Activated T-helper 1 cell treated with anti-CD3 and anti-CD28 coated beads, Interleukin-12 subunit alpha, Interleukin-12 subunit beta, Interleukin-2, Interleukin-4 antibody, amounts not matched to agents 30 ng/mL and 10 ng/mL and 1 ng/mL, durations not matched to agents 14 hours and 24 hours and 36 hours (primary cell): ENCODE results near the gene ITGBL1. TPM values are rescaled to one million over a fixed set of nuclear protein-coding genes. Genes with fewer than 3 reads are reported as not detected.

ENCODE experiments used
- DNase-seq: peaks from one replicate; pipeline ENCODE4 v3.0.0; 2021; ENCODE audit warnings: low spot score
- H3K27ac Mint-ChIP-seq: one replicate; pipeline ENCODE4 v1.8.0; 2021; ENCODE audit warnings: mild to moderate bottlenecking, mixed read lengths
- H3K27me3 Mint-ChIP-seq: one replicate; pipeline ENCODE4 v1.8.0; 2022; ENCODE audit warnings: mild to moderate bottlenecking, moderate library complexity, mixed read lengths; ENCODE audit not compliant: insufficient read depth
- H3K36me3 Mint-ChIP-seq: one replicate; pipeline ENCODE4 v1.8.0; 2021; ENCODE audit warnings: low read depth, mixed read lengths
- H3K4me1 Mint-ChIP-seq: one replicate; pipeline ENCODE4 v1.8.0; 2021; ENCODE audit warnings: low read depth, mixed read lengths
- H3K4me3 Mint-ChIP-seq: one replicate; pipeline ENCODE4 v1.8.0; 2021; ENCODE audit warnings: mild to moderate bottlenecking, moderate library complexity, mixed read lengths
- H3K9me3 Mint-ChIP-seq: one replicate; pipeline ENCODE4 v1.8.0; 2021; ENCODE audit warnings: mixed read lengths
- intact Hi-C: fragments of 100-400 bp; cut with micrococcal nuclease; formaldehyde crosslinking; loops from one replicate; pipeline ENCODE4 v1.15.1; 2024
- total RNA-seq: library from RNA; stranded (reverse); gene quantifications from 2 replicates; pipeline ENCODE4 v1.2.3, GENCODE V29; 2022

ITGBL1 gene
- total RNA-seq, 1 donor from 2014 or later, result not detected

- H3K4me1 Mint-ChIP-seq, result no peaks in the 10 kb centered on the region
- no peaks in the 10 kb centered on the region for H3K36me3 Mint-ChIP-seq
- peaks cover 2% of the 10 kb centered on the region for H3K27me3 Mint-ChIP-seq
- H3K27ac Mint-ChIP-seq, result no peak overlapping the region
- intact Hi-C loops, result no loop called here
- H3K9me3 Mint-ChIP-seq, result no peaks in the 10 kb centered on the region
- H3K4me3 Mint-ChIP-seq, result no peak overlapping the region
- DNase-seq, result no peak
Observed at GRCh38 chr13:101673360-101674105, 221.1 kb downstream of the ITGBL1 start.

- Mint-ChIP-seq H3K27ac (no peak overlapping the region), H3K36me3 (no peaks in the 10 kb centered on the region), H3K4me1 (no peaks in the 10 kb centered on the region), H3K9me3 (no peaks in the 10 kb centered on the region), H3K4me3 (no peak overlapping the region), H3K27me3 (peaks cover 3% of the 10 kb centered on the region)
- DNase-seq, result no peak
- intact Hi-C loops, result no loop called here
Observed at GRCh38 chr13:101681834-101682233, 229.4 kb downstream of the ITGBL1 start.

- no peak for DNase-seq
- Mint-ChIP-seq H3K36me3 (no peaks in the 10 kb centered on the region), H3K4me1 (no peaks in the 10 kb centered on the region), H3K4me3 (no peak overlapping the region), H3K27ac (no peak overlapping the region), H3K27me3 (peaks cover 3% of the 10 kb centered on the region), H3K9me3 (no peaks in the 10 kb centered on the region)
- intact Hi-C loops, result no loop called here
Observed at GRCh38 chr13:101686003-101686402, 233.5 kb downstream of the ITGBL1 start.

GRCh38 chr13:101690871-101691270 lies 238.4 kb downstream of the ITGBL1 start:
- no peaks in the 10 kb centered on the region for H3K9me3 Mint-ChIP-seq
- H3K36me3 Mint-ChIP-seq, result no peaks in the 10 kb centered on the region
- H3K4me1 Mint-ChIP-seq, result no peaks in the 10 kb centered on the region
- DNase-seq, result no peak
- intact Hi-C loops, result loop anchor here (10.0 kb wide), 1 partner anchor 56 kb away; no protein-coding TSS in a partner anchor
- no peak overlapping the region for H3K4me3 Mint-ChIP-seq
- H3K27me3 Mint-ChIP-seq, result peaks cover 4% of the 10 kb centered on the region
- no peak overlapping the region for H3K27ac Mint-ChIP-seq

- H3K27me3 Mint-ChIP-seq, result peaks cover 4% of the 10 kb centered on the region
- H3K9me3 Mint-ChIP-seq, result no peaks in the 10 kb centered on the region
- no peaks in the 10 kb centered on the region for H3K36me3 Mint-ChIP-seq
- H3K4me1 Mint-ChIP-seq, result no peaks in the 10 kb centered on the region
- DNase-seq, result no peak
- no peak overlapping the region for H3K4me3 Mint-ChIP-seq
- intact Hi-C loops, result loop anchor here (10.0 kb wide), 1 partner anchor 57 kb away; no protein-coding TSS in a partner anchor
- H3K27ac Mint-ChIP-seq, result no peak overlapping the region
Observed at GRCh38 chr13:101691341-101691860, 238.9 kb downstream of the ITGBL1 start.

- Mint-ChIP-seq H3K9me3 (no peaks in the 10 kb centered on the region), H3K27me3 (peaks cover 4% of the 10 kb centered on the region), H3K4me1 (no peaks in the 10 kb centered on the region), H3K27ac (no peak overlapping the region), H3K36me3 (no peaks in the 10 kb centered on the region), H3K4me3 (no peak overlapping the region)
- intact Hi-C loops, result loop anchor here (10.0 kb wide), 1 partner anchor 61 kb away; no protein-coding TSS in a partner anchor
- no peak for DNase-seq
Observed at GRCh38 chr13:101695870-101696516, 243.5 kb downstream of the ITGBL1 start.

- Mint-ChIP-seq H3K4me1 (no peaks in the 10 kb centered on the region), H3K27ac (no peak overlapping the region), H3K9me3 (no peaks in the 10 kb centered on the region), H3K4me3 (no peak overlapping the region), H3K27me3 (peaks cover 4% of the 10 kb centered on the region), H3K36me3 (no peaks in the 10 kb centered on the region)
- no peak for DNase-seq
- intact Hi-C loops, result loop anchor here (10.0 kb wide), 1 partner anchor 63 kb away; no protein-coding TSS in a partner anchor
Observed at GRCh38 chr13:101697745-101698144, 245.3 kb downstream of the ITGBL1 start.

DNA sequence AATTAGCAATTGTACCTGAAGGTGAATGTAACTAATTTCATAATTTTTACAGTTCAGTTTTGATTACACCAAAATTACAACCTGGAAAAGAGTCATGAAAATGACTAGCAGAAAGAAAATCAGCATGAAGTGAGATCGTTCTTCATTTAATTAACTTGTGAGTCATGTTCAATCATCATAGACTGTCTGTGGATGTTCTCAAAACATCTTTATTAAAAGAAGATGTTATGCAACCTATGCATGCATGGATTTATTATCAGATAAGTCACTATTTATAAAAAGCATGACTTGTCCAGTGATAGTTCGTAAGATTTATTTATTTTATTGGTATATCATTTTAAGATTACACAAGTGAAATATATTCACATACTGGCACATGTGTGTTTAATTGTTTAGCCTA lies 245.9 kb downstream of the ITGBL1 start:
- no peaks in the 10 kb centered on the region for H3K9me3 Mint-ChIP-seq

DNA sequence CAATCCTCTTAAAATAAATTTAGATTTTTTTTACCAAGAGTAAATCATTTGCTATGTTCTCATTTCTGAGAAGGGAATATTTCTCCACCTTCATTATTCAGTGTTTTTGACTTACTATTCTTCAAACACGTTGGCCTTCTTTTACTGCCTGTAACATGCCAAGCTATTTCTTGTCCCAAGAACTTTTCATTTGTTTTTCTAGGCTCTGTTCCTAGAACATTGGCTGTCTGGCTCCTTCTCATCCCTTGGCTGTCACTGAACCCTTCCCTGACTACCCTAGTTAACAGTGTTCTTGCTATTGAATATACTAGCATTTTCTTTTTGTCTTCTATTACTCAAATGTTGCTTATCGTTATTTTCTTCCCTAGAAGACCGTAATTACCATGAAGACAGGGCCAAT lies 248.1 kb downstream of the ITGBL1 start:
- DNase-seq, result no peak
- Mint-ChIP-seq H3K36me3 (no peaks in the 10 kb centered on the region), H3K4me1 (no peaks in the 10 kb centered on the region), H3K9me3 (no peaks in the 10 kb centered on the region), H3K4me3 (no peak overlapping the region), H3K27ac (no peak overlapping the region), H3K27me3 (no peaks in the 10 kb centered on the region)
- intact Hi-C loops, result no loop called here

More for the DNA sequence above, 245.9 kb downstream of the ITGBL1 start:
- no peaks in the 10 kb centered on the region for H3K36me3 Mint-ChIP-seq
- no peaks in the 10 kb centered on the region for H3K4me1 Mint-ChIP-seq
- no peak for DNase-seq
- H3K27me3 Mint-ChIP-seq, result peaks cover 4% of the 10 kb centered on the region
- no peak overlapping the region for H3K27ac Mint-ChIP-seq
- intact Hi-C loops, result loop anchor here (10.0 kb wide), 1 partner anchor 64 kb away; no protein-coding TSS in a partner anchor
- H3K4me3 Mint-ChIP-seq, result no peak overlapping the region

GRCh38 chr13:101703081-101703480 lies 250.6 kb downstream of the ITGBL1 start:
- no peak overlapping the region for H3K27ac Mint-ChIP-seq
- no peaks in the 10 kb centered on the region for H3K36me3 Mint-ChIP-seq
- H3K27me3 Mint-ChIP-seq, result peaks cover 1% of the 10 kb centered on the region
- DNase-seq, result no peak
- intact Hi-C loops, result no loop called here
- H3K9me3 Mint-ChIP-seq, result no peaks in the 10 kb centered on the region
- peaks cover 4% of the 10 kb centered on the region for H3K4me1 Mint-ChIP-seq
- no peak overlapping the region for H3K4me3 Mint-ChIP-seq

GRCh38 chr13:101703838-101704237 lies 251.4 kb downstream of the ITGBL1 start:
- Mint-ChIP-seq H3K4me3 (no peak overlapping the region), H3K27ac (no peak overlapping the region), H3K27me3 (peaks cover 1% of the 10 kb centered on the region), H3K4me1 (peaks cover 4% of the 10 kb centered on the region), H3K9me3 (no peaks in the 10 kb centered on the region), H3K36me3 (no peaks in the 10 kb centered on the region)
- intact Hi-C loops, result no loop called here
- no peak for DNase-seq

DNA sequence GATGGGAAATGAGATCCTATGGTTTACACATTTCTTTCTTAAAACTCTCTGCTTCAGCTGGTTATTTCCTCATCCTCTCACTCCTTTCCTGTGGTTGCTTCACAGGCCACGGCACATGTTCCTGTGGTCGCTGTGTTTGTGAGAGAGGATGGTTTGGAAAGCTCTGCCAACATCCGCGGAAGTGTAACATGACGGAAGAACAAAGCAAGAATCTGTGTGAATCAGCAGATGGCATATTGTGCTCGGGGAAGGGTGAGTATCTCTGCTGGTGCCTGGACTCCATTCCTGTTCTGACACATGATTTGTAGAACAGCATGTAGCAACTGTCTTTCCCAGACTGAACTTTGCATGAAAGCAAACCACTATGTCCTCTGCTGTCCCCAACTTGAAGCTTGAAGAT lies 254.2 kb downstream of the ITGBL1 start:
- H3K4me1 Mint-ChIP-seq, result peaks cover 4% of the 10 kb centered on the region
- DNase-seq, result no peak

GRCh38 chr13:101707659-101708058 lies 255.2 kb downstream of the ITGBL1 start:
- no peak overlapping the region for H3K27ac Mint-ChIP-seq
- no peak for DNase-seq

More for the DNA sequence above, 254.2 kb downstream of the ITGBL1 start:
- no peak overlapping the region for H3K4me3 Mint-ChIP-seq
- peaks cover 1% of the 10 kb centered on the region for H3K27me3 Mint-ChIP-seq
- no peaks in the 10 kb centered on the region for H3K36me3 Mint-ChIP-seq
- H3K27ac Mint-ChIP-seq, result no peak overlapping the region
- no peaks in the 10 kb centered on the region for H3K9me3 Mint-ChIP-seq
- intact Hi-C loops, result no loop called here

More at GRCh38 chr13:101707659-101708058, 255.2 kb downstream of the ITGBL1 start:
- Mint-ChIP-seq H3K4me3 (no peak overlapping the region), H3K36me3 (no peaks in the 10 kb centered on the region), H3K4me1 (peaks cover 4% of the 10 kb centered on the region), H3K9me3 (no peaks in the 10 kb centered on the region), H3K27me3 (peaks cover 1% of the 10 kb centered on the region)
- intact Hi-C loops, result no loop called here
